Measurements from ENCODE around the gene TNFRSF8. TPM values are rescaled to one million over a fixed set of nuclear protein-coding genes. Genes with fewer than 3 reads are reported as not detected.

Gene TNFRSF8
- total and polyA plus RNA-seq, 7 donors, result 0.25 to 0.86 (median 0.49) TPM

GRCh38 chr1:12171206-12172041 lies 108.3 kb downstream of the TNFRSF8 start:
- no peak for ATAC-seq
- 90 to 93% (median 92%) methylated on average over 12 of the region's 12 CpGs for WGBS, 3 donors
- Histone ChIP-seq H3K27ac (no peak overlapping the region), H3K9me3 (no peaks in the 10 kb centered on the region), H3K36me3 (ENCODE audit: insufficient read depth in 1 of 2, low read depth in 1 of 2) (no peaks in the 10 kb centered on the region), H3K4me1 (peaks cover 3% of the 10 kb centered on the region), H3K27me3 (ENCODE audit: insufficient read depth in 3 of 3, low read length in 2 of 3) (peaks cover 0 to 11% (median 2%) of the 10 kb centered on the region in 3 donors), H3K4me3 (no peak overlapping the region)
- intact Hi-C loops (cut with DNase I), result no loop called here
- no peak for DNase-seq
- TF ChIP-seq CTCF (IDR thresholded peaks at IDR 0.05), result no peak

- no peaks in the 10 kb centered on the region for H3K36me3 ChIP-seq (ENCODE audit: insufficient read depth in 1 of 2, low read depth in 1 of 2)
- no peaks in the 10 kb centered on the region for H3K9me3 ChIP-seq
- H3K27ac ChIP-seq, result no peak overlapping the region
- DNase-seq (no peak), ATAC-seq (no peak)
- TF ChIP-seq CTCF (IDR thresholded peaks at IDR 0.05), result no peak
- no peak overlapping the region for H3K4me3 ChIP-seq
- peaks cover 7% of the 10 kb centered on the region for H3K4me1 ChIP-seq
- H3K27me3 ChIP-seq (ENCODE audit: insufficient read depth in 3 of 3, low read length in 2 of 3), result peaks cover 0 to 3% (median 2%) of the 10 kb centered on the region in 3 donors
- WGBS, 3 donors, result 79 to 93% (median 83%) methylated on average over 14 of the region's 14 CpGs
- intact Hi-C loops (cut with DNase I), result no loop called here
These were observed 109.1 kb downstream of the TNFRSF8 start for GRCh38 chr1:12172042-12172851.

GRCh38 chr1:12173041-12173509 lies 110.0 kb downstream of the TNFRSF8 start:
- H3K27ac ChIP-seq, result peak overlapping the region; percentile 41
- ATAC-seq, result no peak
- H3K4me1 ChIP-seq, result peaks cover 9% of the 10 kb centered on the region
- DNase-seq, result no peak
- no peaks in the 10 kb centered on the region for H3K9me3 ChIP-seq
- no peaks in the 10 kb centered on the region for H3K27me3 ChIP-seq (ENCODE audit: insufficient read depth in 3 of 3, low read length in 2 of 3)
- H3K4me3 ChIP-seq, result no peak overlapping the region
- 70 to 86% (median 72%) methylated on average over 3 of the region's 3 CpGs for WGBS, 3 donors
- no peaks in the 10 kb centered on the region for H3K36me3 ChIP-seq (ENCODE audit: insufficient read depth in 1 of 2, low read depth in 1 of 2)
- no peak for TF ChIP-seq CTCF (IDR thresholded peaks at IDR 0.05)
- intact Hi-C loops (cut with DNase I), result no loop called here

- no peak for TF ChIP-seq CTCF (IDR thresholded peaks at IDR 0.05)
- no peaks in the 10 kb centered on the region for H3K9me3 ChIP-seq
- no peak overlapping the region for H3K4me3 ChIP-seq
- H3K4me1 ChIP-seq, result peaks cover 9% of the 10 kb centered on the region
- peak in 1 of 2 donors; percentile 45 for DNase-seq
- H3K27me3 ChIP-seq (ENCODE audit: insufficient read depth in 3 of 3, low read length in 2 of 3), result no peaks in the 10 kb centered on the region
- peak overlapping the region; percentile 41 for H3K27ac ChIP-seq
- peak in 2 of 4 donors; percentile 15 to 37 for ATAC-seq
- intact Hi-C loops (cut with DNase I), result no loop called here
- H3K36me3 ChIP-seq (ENCODE audit: insufficient read depth in 1 of 2, low read depth in 1 of 2), result no peaks in the 10 kb centered on the region
- 57 to 72% (median 60%) methylated on average over 11 of the region's 11 CpGs for WGBS, 3 donors
These were observed 110.6 kb downstream of the TNFRSF8 start for GRCh38 chr1:12173631-12174121.
